Activated T-cell treated with anti-CD3 and anti-CD28 coated beads, Interleukin-2, amount 50 U/mL, for 4 hours (primary cell): ENCODE results near the gene CHDH. TPM values are rescaled to one million over a fixed set of nuclear protein-coding genes. Genes with fewer than 3 reads are reported as not detected.

Source experiments
- ATAC-seq, 2 donors: fragments of 200-7000 bp; cut with Tn5 transposase; one replicate each; pipeline ENCODE4 v1.10.0; 2021
- DNase-seq: peaks from one replicate; pipeline ENCODE4 v3.0.0-alpha.2; 2020
- H3K27me3 Mint-ChIP-seq: one replicate; pipeline ENCODE4 v1.8.0; 2021; ENCODE audit warnings: low read depth, mixed read lengths
- H3K36me3 Mint-ChIP-seq: one replicate; pipeline ENCODE4 v1.8.0; 2022; ENCODE audit warnings: mixed read lengths; ENCODE audit not compliant: insufficient read depth
- H3K4me1 Mint-ChIP-seq: one replicate; pipeline ENCODE4 v1.8.0; 2021; ENCODE audit warnings: low read depth, mixed read lengths
- H3K4me3 Mint-ChIP-seq: one replicate; pipeline ENCODE4 v1.8.0; 2021; ENCODE audit warnings: mild to moderate bottlenecking, moderate library complexity, mixed read lengths
- H3K9me3 Mint-ChIP-seq: one replicate; pipeline ENCODE4 v1.8.0; 2021; ENCODE audit warnings: mixed read lengths
- total RNA-seq, 3 donors: library from RNA; stranded (reverse); gene quantifications; one replicate each; pipeline ENCODE4 v1.2.1, GENCODE V29; 2021

Gene CHDH
- total RNA-seq, 3 donors from 2014 or later: 0.38 to 0.69 (median 0.46) TPM

GRCh38 chr3:53802256-53802880 lies 43.9 kb downstream of the CHDH start:
- no peak for DNase-seq
- no peaks in the 10 kb centered on the region for H3K4me1 Mint-ChIP-seq
- peaks cover 3% of the 10 kb centered on the region for H3K27me3 Mint-ChIP-seq
- no peak for ATAC-seq
- H3K4me3 Mint-ChIP-seq: no peak overlapping the region
- H3K36me3 Mint-ChIP-seq: no peaks in the 10 kb centered on the region
- no peaks in the 10 kb centered on the region for H3K9me3 Mint-ChIP-seq

GRCh38 chr3:53801319-53801718 lies 44.9 kb downstream of the CHDH start:
- DNase-seq (no peak), ATAC-seq (no peak)
- H3K4me1 Mint-ChIP-seq: no peaks in the 10 kb centered on the region
- no peaks in the 10 kb centered on the region for H3K36me3 Mint-ChIP-seq
- H3K27me3 Mint-ChIP-seq: no peaks in the 10 kb centered on the region
- H3K9me3 Mint-ChIP-seq: no peaks in the 10 kb centered on the region
- no peak overlapping the region for H3K4me3 Mint-ChIP-seq

- Mint-ChIP-seq H3K27me3 (peaks cover 2% of the 10 kb centered on the region), H3K9me3 (no peaks in the 10 kb centered on the region), H3K36me3 (no peaks in the 10 kb centered on the region), H3K4me3 (no peak overlapping the region), H3K4me1 (no peaks in the 10 kb centered on the region)
- no peak for ATAC-seq
- no peak for DNase-seq
Observed at GRCh38 chr3:53800041-53800906, 45.9 kb downstream of the CHDH start.

GRCh38 chr3:53799338-53799865 lies 46.8 kb downstream of the CHDH start:
- Mint-ChIP-seq H3K4me3 (no peak overlapping the region), H3K9me3 (no peaks in the 10 kb centered on the region), H3K27me3 (peaks cover 2% of the 10 kb centered on the region), H3K36me3 (no peaks in the 10 kb centered on the region), H3K4me1 (no peaks in the 10 kb centered on the region)
- no peak for DNase-seq
- no peak for ATAC-seq

- Mint-ChIP-seq H3K4me1 (no peaks in the 10 kb centered on the region), H3K36me3 (no peaks in the 10 kb centered on the region), H3K9me3 (no peaks in the 10 kb centered on the region), H3K27me3 (peaks cover 2% of the 10 kb centered on the region), H3K4me3 (no peak overlapping the region)
- DNase-seq (no peak), ATAC-seq (no peak)
Observed at GRCh38 chr3:53798144-53798543, 48.1 kb downstream of the CHDH start.

DNA sequence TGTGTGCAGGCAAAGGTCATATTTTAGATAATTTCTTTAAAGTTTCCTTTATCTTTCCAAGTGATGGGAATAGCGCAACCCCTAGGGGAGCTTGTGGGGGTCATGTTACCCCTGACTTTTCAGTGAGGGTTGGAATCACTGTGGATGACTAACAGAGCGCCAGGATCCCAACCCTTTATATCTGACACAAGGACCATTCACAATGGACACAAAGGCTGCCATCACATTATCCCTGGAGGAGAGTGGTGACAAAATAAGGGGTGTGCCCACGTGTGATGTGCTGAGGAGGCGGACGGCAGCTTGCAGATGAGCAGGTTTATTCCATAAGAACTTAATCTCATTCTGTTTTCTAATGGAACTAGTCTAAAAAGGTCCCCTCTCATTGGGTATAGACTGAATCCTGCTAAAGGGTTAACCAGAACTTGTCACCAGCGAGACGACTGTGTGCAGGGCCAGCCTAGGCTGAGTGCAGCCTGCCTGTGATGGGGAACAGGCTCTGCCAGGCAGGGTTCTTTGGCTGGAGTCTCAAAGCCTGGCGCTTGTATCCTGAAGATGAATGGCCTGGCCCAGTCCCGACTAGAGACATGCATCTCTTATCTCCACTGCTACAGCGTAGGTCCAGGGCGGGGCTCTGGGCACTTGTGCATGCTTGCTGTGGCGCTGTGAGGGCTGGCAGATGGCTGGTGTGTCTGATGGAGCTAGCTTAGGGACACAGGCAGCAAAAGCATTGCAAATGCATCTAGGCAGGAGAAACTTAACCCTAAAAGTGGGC lies 50.2 kb downstream of the CHDH start:
- DNase-seq: no peak
- ATAC-seq: no peak
- Mint-ChIP-seq H3K4me3 (no peak overlapping the region), H3K36me3 (no peaks in the 10 kb centered on the region), H3K9me3 (no peaks in the 10 kb centered on the region), H3K4me1 (no peaks in the 10 kb centered on the region), H3K27me3 (peaks cover 6% of the 10 kb centered on the region)

DNA sequence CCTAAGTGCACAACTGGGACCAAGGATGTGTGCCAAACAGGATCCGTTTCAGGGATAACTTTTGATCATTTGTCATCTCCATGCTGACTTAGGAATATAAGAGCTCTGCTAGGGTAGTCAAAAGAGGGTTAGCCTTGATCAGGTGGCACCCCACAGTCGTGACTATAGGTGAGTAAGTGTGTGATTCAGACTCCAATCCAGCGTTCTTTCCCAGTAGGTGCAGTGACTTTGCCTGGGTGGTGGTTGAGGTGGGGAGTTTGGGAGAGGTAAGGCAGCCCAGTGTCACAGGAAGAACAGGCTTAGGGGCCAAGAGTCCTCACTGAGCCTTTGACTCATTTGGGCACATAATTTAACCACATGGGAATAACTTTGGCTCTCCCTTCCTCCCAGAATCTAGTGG lies 51.0 kb downstream of the CHDH start:
- DNase-seq (no peak), ATAC-seq (no peak)
- no peaks in the 10 kb centered on the region for H3K4me1 Mint-ChIP-seq
- H3K27me3 Mint-ChIP-seq: peaks cover 6% of the 10 kb centered on the region
- no peaks in the 10 kb centered on the region for H3K36me3 Mint-ChIP-seq
- H3K4me3 Mint-ChIP-seq: no peak overlapping the region
- no peaks in the 10 kb centered on the region for H3K9me3 Mint-ChIP-seq

GRCh38 chr3:53794597-53794996 lies 51.6 kb downstream of the CHDH start:
- H3K36me3 Mint-ChIP-seq: no peaks in the 10 kb centered on the region
- no peak overlapping the region for H3K4me3 Mint-ChIP-seq
- ATAC-seq (no peak), DNase-seq (no peak)
- H3K9me3 Mint-ChIP-seq: no peaks in the 10 kb centered on the region
- peaks cover 8% of the 10 kb centered on the region for H3K27me3 Mint-ChIP-seq
- H3K4me1 Mint-ChIP-seq: no peaks in the 10 kb centered on the region

DNA sequence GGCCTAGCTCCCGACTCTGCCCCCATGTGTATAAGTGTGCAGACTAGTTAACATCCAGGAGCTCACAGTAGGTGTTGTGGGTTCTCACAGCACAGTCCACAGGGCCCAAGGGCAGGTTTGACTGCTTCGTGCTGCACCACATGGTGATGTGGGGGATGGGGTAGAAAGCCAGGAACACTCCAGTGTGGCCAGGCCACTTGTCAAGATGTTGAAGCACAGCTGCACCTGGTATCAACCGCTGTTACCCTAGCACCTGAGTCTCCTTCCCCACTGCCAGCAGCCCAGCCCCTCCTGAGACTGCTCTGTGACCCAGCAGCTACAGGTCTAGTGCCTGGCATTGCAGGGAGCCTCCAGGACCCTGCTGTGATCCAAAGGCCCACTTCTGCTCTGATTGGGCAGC lies 53.4 kb downstream of the CHDH start:
- Mint-ChIP-seq H3K9me3 (no peaks in the 10 kb centered on the region), H3K4me3 (no peak overlapping the region), H3K36me3 (no peaks in the 10 kb centered on the region), H3K27me3 (peaks cover 10% of the 10 kb centered on the region), H3K4me1 (no peaks in the 10 kb centered on the region)
- no peak for DNase-seq
- no peak for ATAC-seq

- H3K9me3 Mint-ChIP-seq: no peaks in the 10 kb centered on the region
- no peaks in the 10 kb centered on the region for H3K4me1 Mint-ChIP-seq
- no peaks in the 10 kb centered on the region for H3K36me3 Mint-ChIP-seq
- H3K4me3 Mint-ChIP-seq: no peak overlapping the region
- DNase-seq: no peak
- no peak for ATAC-seq
- H3K27me3 Mint-ChIP-seq: peaks cover 13% of the 10 kb centered on the region
Observed at GRCh38 chr3:53791317-53791716, 54.9 kb downstream of the CHDH start.

GRCh38 chr3:53790470-53790869 lies 55.7 kb downstream of the CHDH start:
- DNase-seq: no peak
- Mint-ChIP-seq H3K27me3 (peaks cover 15% of the 10 kb centered on the region), H3K4me1 (no peaks in the 10 kb centered on the region), H3K36me3 (no peaks in the 10 kb centered on the region), H3K9me3 (no peaks in the 10 kb centered on the region), H3K4me3 (no peak overlapping the region)
- no peak for ATAC-seq

DNA sequence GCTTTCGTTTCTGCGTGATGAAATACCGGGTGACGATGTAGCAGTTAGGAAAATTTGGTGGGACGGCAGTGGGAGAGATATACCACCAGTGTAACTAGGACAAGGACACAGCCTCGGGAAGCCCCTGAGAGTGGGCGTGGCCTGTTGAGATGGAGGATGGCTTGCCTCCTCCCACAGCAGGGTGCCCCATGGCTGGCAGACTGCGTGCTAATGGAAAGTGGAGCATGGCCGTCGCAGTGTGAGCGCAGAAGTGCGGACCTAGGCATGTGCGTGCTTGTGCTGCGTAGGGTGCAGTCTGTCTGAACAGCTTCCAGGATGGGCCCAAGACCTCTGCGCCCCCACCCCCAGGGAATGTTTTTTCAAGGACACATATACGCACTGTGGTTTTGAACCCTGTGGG lies 56.8 kb downstream of the CHDH start:
- H3K4me1 Mint-ChIP-seq: no peaks in the 10 kb centered on the region
- no peaks in the 10 kb centered on the region for H3K36me3 Mint-ChIP-seq
- no peaks in the 10 kb centered on the region for H3K9me3 Mint-ChIP-seq
- H3K4me3 Mint-ChIP-seq: no peak overlapping the region
- H3K27me3 Mint-ChIP-seq: peaks cover 14% of the 10 kb centered on the region
- ATAC-seq (no peak), DNase-seq (no peak)

- Mint-ChIP-seq H3K4me3 (no peak overlapping the region), H3K4me1 (no peaks in the 10 kb centered on the region), H3K36me3 (no peaks in the 10 kb centered on the region), H3K9me3 (no peaks in the 10 kb centered on the region), H3K27me3 (peaks cover 17% of the 10 kb centered on the region)
- ATAC-seq: peak in 1 of 2 donors; percentile 23
- DNase-seq: no peak
Observed at GRCh38 chr3:53788038-53788437, 58.2 kb downstream of the CHDH start.

DNA sequence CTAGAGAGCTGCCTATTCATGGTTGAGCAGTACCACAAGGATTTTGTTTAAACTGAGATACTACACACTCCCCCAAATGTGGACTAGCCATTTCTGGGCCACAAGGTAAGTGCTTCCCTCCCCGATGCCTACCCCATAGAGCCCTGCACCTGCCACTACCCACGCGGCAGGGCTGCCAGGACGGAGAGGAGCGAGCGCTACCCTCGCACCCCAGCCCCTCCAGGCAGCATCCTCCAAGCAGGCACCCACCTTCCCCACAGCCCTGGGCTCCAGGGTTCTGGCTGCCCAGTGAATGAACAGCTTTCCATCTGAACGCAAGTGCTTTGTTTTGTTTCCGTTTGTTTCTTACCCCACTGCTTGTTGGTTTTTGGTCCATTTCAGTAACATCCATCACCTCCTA lies 59.2 kb downstream of the CHDH start:
- Mint-ChIP-seq H3K4me1 (no peaks in the 10 kb centered on the region), H3K36me3 (no peaks in the 10 kb centered on the region), H3K4me3 (no peak overlapping the region), H3K27me3 (peaks cover 14% of the 10 kb centered on the region), H3K9me3 (no peaks in the 10 kb centered on the region)
- DNase-seq (no peak), ATAC-seq (no peak)
